A549 (cell line): ENCODE measurements around the gene MAFF.

Source experiments
- EP300 ChIP-seq, 2 experiments: fragments of >200 bp; sonication (Bioruptor Twin); formaldehyde crosslinking; IDR thresholded peaks; 2 replicates in 1 of 2; 3 replicates in 1 of 2; pipeline ENCODE4 v1.6.1; 2016 to 2017
- KDM1A ChIP-seq: fragments of 200-600 bp; sonication (generic); IDR thresholded peaks from 2 replicates; pipeline ENCODE4 v1.6.1; 2016; ENCODE audit warnings: low read depth, mild to moderate bottlenecking
- TF ChIP-seq, protein P1 (sequence below): fragments of >200 bp; sonication (Bioruptor Twin); formaldehyde crosslinking; IDR thresholded peaks from 3 replicates; pipeline ENCODE4 v1.5.1; 2016

DNA sequence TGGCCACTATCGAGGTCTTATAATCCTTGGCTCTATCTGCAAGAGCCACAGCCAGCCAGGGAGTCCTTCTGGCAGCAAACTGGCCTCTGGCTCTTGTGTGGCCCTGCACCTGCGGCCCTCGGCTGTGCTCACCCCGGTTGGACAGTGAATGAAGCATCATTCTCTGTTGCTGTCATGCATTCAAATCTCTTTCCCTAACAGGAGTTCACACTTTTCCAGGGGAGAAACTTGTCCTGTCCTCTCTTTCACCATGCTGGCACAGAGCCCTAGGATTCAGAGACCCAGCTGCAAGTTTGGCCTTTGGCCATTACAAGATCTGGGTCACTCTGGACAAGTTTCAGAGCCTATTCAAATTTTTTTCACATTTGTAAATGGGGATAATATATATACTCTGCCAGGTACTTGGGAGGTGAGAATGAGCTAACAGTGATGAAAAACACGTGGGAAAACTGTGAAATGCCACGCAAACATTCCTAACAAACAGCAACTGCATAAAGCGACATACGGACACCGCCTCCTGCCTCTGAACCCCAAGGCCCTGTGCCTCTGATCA is 36.8 kb downstream of the MAFF start:
- TF ChIP-seq EP300 (IDR thresholded peaks at IDR 0.05) (no peak), KDM1A (no peak)
- TF ChIP-seq, protein P1, sequence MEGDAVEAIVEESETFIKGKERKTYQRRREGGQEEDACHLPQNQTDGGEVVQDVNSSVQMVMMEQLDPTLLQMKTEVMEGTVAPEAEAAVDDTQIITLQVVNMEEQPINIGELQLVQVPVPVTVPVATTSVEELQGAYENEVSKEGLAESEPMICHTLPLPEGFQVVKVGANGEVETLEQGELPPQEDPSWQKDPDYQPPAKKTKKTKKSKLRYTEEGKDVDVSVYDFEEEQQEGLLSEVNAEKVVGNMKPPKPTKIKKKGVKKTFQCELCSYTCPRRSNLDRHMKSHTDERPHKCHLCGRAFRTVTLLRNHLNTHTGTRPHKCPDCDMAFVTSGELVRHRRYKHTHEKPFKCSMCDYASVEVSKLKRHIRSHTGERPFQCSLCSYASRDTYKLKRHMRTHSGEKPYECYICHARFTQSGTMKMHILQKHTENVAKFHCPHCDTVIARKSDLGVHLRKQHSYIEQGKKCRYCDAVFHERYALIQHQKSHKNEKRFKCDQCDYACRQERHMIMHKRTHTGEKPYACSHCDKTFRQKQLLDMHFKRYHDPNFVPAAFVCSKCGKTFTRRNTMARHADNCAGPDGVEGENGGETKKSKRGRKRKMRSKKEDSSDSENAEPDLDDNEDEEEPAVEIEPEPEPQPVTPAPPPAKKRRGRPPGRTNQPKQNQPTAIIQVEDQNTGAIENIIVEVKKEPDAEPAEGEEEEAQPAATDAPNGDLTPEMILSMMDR: no peak
